ENCODE measurements around the gene KRT4.

KRT4 gene

GRCh38 chr12:52814710-52815155 lies 817 bp upstream of the KRT4 start:
- no peak for DNase-seq (ENCODE audit: low spot score)
- in situ Hi-C loops (cut with MboI; ENCODE audit: low sequenced_read_pairs, unreplicated experiment), result no loop called here

GRCh38 chr12:52813203-52813819 lies 605 bp downstream of the KRT4 start:
- DNase-seq (ENCODE audit: low spot score), result no peak
- no peak for TF ChIP-seq CTCF (IDR thresholded peaks at IDR 0.05; ENCODE audit: borderline replicate concordance, control extremely low read depth, extremely low read depth, insufficient read depth, missing control alignments)
- in situ Hi-C loops (cut with MboI; ENCODE audit: low sequenced_read_pairs, unreplicated experiment), result no loop called here

More at GRCh38 chr12:52814710-52815155, 817 bp upstream of the KRT4 start:
- no peak for TF ChIP-seq CTCF (IDR thresholded peaks at IDR 0.05; ENCODE audit: borderline replicate concordance, control extremely low read depth, extremely low read depth, insufficient read depth, missing control alignments)

- DNase-seq (ENCODE audit: low spot score), result no peak
- in situ Hi-C loops (cut with MboI; ENCODE audit: low sequenced_read_pairs, unreplicated experiment), result no loop called here
- TF ChIP-seq CTCF (IDR thresholded peaks at IDR 0.05; ENCODE audit: borderline replicate concordance, control extremely low read depth, extremely low read depth, insufficient read depth, missing control alignments), result no peak
Measured at GRCh38 chr12:52812749-52813148, 1.2 kb downstream of the KRT4 start.

- in situ Hi-C loops (cut with MboI; ENCODE audit: low sequenced_read_pairs, unreplicated experiment), result no loop called here
- DNase-seq (ENCODE audit: low spot score), result no peak
- no peak for TF ChIP-seq CTCF (IDR thresholded peaks at IDR 0.05; ENCODE audit: borderline replicate concordance, control extremely low read depth, extremely low read depth, insufficient read depth, missing control alignments)
Measured at GRCh38 chr12:52812073-52812400, 1.9 kb downstream of the KRT4 start.

GRCh38 chr12:52811191-52812072 lies 2.5 kb downstream of the KRT4 start:
- in situ Hi-C loops (cut with MboI; ENCODE audit: low sequenced_read_pairs, unreplicated experiment), result no loop called here
- no peak for DNase-seq (ENCODE audit: low spot score)
- TF ChIP-seq CTCF (IDR thresholded peaks at IDR 0.05; ENCODE audit: borderline replicate concordance, control extremely low read depth, extremely low read depth, insufficient read depth, missing control alignments), result no peak

- TF ChIP-seq CTCF (IDR thresholded peaks at IDR 0.05; ENCODE audit: borderline replicate concordance, control extremely low read depth, extremely low read depth, insufficient read depth, missing control alignments), result no peak
- in situ Hi-C loops (cut with MboI; ENCODE audit: low sequenced_read_pairs, unreplicated experiment), result no loop called here
Measured at GRCh38 chr12:52810554-52810953, 3.4 kb downstream of the KRT4 start.

More at GRCh38 chr12:52810554-52810953, 3.4 kb downstream of the KRT4 start:
- DNase-seq (ENCODE audit: low spot score), result no peak

Data from GM13976 (cell line).